ENCODE results near the gene SLC7A10. TPM values are rescaled to one million over a fixed set of nuclear protein-coding genes. Genes with fewer than 3 reads are reported as not detected.
A peak's percentile ranks its signal among the peaks of the same experiment; 100 is the strongest.

SLC7A10 gene
- 1 to 10 TPM in 1 of 2 donors, under 1 TPM in 1; 0.78 to 5.3 TPM for total RNA-seq

DNA sequence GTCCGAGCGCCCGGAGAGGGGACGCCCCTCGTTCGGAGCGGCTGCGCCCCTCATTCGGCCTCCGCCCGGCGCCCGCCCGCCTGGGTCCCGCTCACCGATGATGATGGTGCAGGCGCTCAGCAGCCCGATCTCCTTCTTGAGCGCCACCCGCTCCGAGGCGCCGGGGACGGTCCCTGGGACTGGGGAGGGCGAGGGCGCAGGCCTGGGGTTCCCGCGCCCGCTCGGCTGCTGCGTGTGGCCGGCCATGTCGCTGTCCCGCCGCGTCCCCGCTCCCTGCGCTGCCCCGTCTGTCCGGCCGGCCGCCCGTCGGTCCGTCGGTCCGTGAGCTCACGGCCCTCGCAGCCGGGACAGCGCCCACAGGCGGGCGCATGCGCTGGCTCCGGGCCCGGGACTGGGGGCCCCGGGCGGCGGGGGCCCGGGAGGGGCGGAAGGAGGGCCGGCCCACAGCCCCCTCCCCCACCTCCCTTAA lies at the start of gene SLC7A10:
Gene SLC7A10 (minus strand): TSS at position 393 of the 469 bp plus-strand sequence. CDS start 147 bp downstream, at position 246.
- no peak for DNase-seq
- Histone ChIP-seq H3K27ac (no peak within 1 kb of the TSS), H3K4me1 (peaks cover 14% of the 10 kb centered on the region), H3K4me3 (no peak within 1 kb of the TSS), H3K9me3 (peaks cover 0 to 17% (median 0%) of the 10 kb centered on the region in 3 donors), H3K36me3 (replicated peaks in 1 of 2; ENCODE audit: insufficient read depth in 1 of 2, low read depth in 2 of 2) (no peaks in the 10 kb centered on the region), H3K27me3 (peaks cover 0 to 32% of the 10 kb centered on the region in 2 donors)
- WGBS, 2 donors = 4% methylated on average over 53 of the region's 62 CpGs; no CpG with 5 or more reads in 1 of the 2 donors
- intact Hi-C loops (cut with DNase I) = no loop called here
- TF ChIP-seq, protein P1, sequence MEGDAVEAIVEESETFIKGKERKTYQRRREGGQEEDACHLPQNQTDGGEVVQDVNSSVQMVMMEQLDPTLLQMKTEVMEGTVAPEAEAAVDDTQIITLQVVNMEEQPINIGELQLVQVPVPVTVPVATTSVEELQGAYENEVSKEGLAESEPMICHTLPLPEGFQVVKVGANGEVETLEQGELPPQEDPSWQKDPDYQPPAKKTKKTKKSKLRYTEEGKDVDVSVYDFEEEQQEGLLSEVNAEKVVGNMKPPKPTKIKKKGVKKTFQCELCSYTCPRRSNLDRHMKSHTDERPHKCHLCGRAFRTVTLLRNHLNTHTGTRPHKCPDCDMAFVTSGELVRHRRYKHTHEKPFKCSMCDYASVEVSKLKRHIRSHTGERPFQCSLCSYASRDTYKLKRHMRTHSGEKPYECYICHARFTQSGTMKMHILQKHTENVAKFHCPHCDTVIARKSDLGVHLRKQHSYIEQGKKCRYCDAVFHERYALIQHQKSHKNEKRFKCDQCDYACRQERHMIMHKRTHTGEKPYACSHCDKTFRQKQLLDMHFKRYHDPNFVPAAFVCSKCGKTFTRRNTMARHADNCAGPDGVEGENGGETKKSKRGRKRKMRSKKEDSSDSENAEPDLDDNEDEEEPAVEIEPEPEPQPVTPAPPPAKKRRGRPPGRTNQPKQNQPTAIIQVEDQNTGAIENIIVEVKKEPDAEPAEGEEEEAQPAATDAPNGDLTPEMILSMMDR (IDR thresholded peaks at IDR 0.05) = no peak
- TF ChIP-seq POLR2A (IDR thresholded peaks at IDR 0.05) = no peak
- ATAC-seq = no peak

DNA sequence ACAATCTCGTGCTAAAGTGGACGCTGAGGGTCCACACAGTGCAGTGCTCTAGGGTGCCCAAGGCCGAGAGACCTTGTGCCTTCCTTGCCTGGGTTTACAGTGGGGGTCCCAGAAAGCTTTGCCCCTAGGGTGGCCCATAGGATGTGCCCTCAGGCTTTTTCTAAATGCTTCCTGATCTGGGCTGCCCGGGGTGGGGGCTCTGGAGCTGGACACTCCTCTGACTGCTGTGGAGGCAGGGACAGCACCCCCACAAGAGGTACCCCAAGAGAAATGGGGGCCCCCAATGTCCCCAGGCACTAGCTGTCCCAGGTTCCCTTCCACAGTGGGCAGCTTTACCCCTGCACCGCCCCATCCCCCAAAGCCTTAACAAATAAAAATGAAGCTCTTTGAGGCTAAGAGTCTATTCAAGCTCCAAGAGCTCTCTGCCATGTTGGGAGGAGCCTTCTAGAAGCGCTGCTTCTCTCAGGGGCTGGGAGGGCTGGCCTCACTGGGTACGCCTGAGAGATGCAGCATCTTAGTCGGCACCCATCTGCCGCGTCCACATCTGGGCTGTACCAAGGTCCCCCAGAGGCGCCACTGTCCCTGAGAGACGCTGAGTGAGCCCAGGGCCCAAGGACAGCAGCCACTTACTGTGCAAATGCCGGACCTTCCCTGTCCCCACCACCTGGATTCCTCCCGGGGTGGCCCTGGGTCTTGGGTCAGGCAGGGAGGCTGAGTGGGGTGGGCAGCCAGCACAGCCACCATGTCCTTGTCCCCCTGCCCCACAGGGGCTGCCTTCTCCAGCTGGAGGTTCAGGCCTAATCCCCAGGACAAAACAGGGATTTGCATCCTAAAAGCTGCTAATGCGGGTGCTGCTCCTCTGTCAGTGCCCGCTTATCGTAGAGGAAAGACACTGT lies 49.3 kb upstream of the SLC7A10 start:
- H3K27ac ChIP-seq = no peak overlapping the region
- H3K9me3 ChIP-seq = no peaks in the 10 kb centered on the region
- no peak overlapping the region for H3K4me3 ChIP-seq
- no peaks in the 10 kb centered on the region for H3K36me3 ChIP-seq (replicated peaks in 1 of 2; ENCODE audit: insufficient read depth in 1 of 2, low read depth in 2 of 2)
- intact Hi-C loops (cut with DNase I) = no loop called here
- H3K27me3 ChIP-seq = no peaks in the 10 kb centered on the region
- no peak for ATAC-seq
- no peak for TF ChIP-seq POLR2A (IDR thresholded peaks at IDR 0.05)
- TF ChIP-seq, protein P1 (IDR thresholded peaks at IDR 0.05) = no peak
- H3K4me1 ChIP-seq = peaks cover 8% of the 10 kb centered on the region
- DNase-seq = no peak
- WGBS, 2 donors = 75 to 76% methylated on average over 10 to 17 of the region's 17 CpGs

- 62 to 86% methylated on average over 1 to 15 of the region's 16 CpGs for WGBS, 2 donors
- DNase-seq = peak in 1 of 4 donors; percentile 61
- Histone ChIP-seq H3K9me3 (no peaks in the 10 kb centered on the region), H3K27ac (no peak overlapping the region), H3K4me1 (peaks cover 8% of the 10 kb centered on the region), H3K36me3 (replicated peaks in 1 of 2; ENCODE audit: insufficient read depth in 1 of 2, low read depth in 2 of 2) (no peaks in the 10 kb centered on the region), H3K4me3 (no peak overlapping the region), H3K27me3 (no peaks in the 10 kb centered on the region)
- intact Hi-C loops (cut with DNase I) = no loop called here
- peak; percentile 33 for ATAC-seq
- no peak for TF ChIP-seq POLR2A (IDR thresholded peaks at IDR 0.05)
- TF ChIP-seq, protein P1 (IDR thresholded peaks at IDR 0.05) = peak in 1 of 7 experiments; percentile 36
Measured at GRCh38 chr19:33273881-33274662, 48.4 kb upstream of the SLC7A10 start.

GRCh38 chr19:33273065-33273736 lies 47.6 kb upstream of the SLC7A10 start:
- intact Hi-C loops (cut with DNase I) = no loop called here
- Histone ChIP-seq H3K27ac (no peak overlapping the region), H3K4me1 (peaks cover 8% of the 10 kb centered on the region), H3K27me3 (no peaks in the 10 kb centered on the region), H3K4me3 (no peak overlapping the region), H3K9me3 (no peaks in the 10 kb centered on the region), H3K36me3 (replicated peaks in 1 of 2; ENCODE audit: insufficient read depth in 1 of 2, low read depth in 2 of 2) (no peaks in the 10 kb centered on the region)
- TF ChIP-seq, protein P1 (IDR thresholded peaks at IDR 0.05) = no peak
- no peak for TF ChIP-seq POLR2A (IDR thresholded peaks at IDR 0.05)
- no peak for ATAC-seq
- 83 to 84% methylated on average over 13 to 15 of the region's 26 CpGs for WGBS, 2 donors
- no peak for DNase-seq
